Renal cortex interstitium (tissue), 15 donors: Measurements from ENCODE around the gene CCDC24. TPM values are rescaled to one million over a fixed set of nuclear protein-coding genes. Genes with fewer than 3 reads are reported as not detected.

Source experiments
- DNase-seq, 11 donors: peaks; one replicate each; pipeline ENCODE4 v3.0.0-alpha.2; 2013; ENCODE audit warnings: low read depth in 9 of 11, low spot score in 4 of 11; ENCODE audit errors: extremely low read depth in 1 of 11
- long read RNA-seq, 16 experiments: transcript quantifications; one replicate each; lab custom pipeline, GENCODE V29; 2026
- polyA plus RNA-seq, 3 donors: library from polyadenylated mRNA; unstranded; fragments of 120-200 nt; gene quantifications; one replicate each; pipeline ENCODE4 v1.2.1, GENCODE V29; 2013; ENCODE audit not compliant: insufficient read length in 3 of 3

CCDC24 gene
- 10 to 100 TPM; 14.6 to 27.6 (median 19.3) TPM for polyA plus RNA-seq
- long read RNA-seq, donor 1, result 0 reads
- long read RNA-seq, donor 2, result 0 reads
- long read RNA-seq, donor 3, partial matches to known transcripts, result 0 of 1 reads
- long read RNA-seq, donor 3, other reads (novel, unspliced or antisense), result 0 of 1 reads
- long read RNA-seq, donor 4, result 0 reads
- long read RNA-seq, donor 5, result 0 reads
- long read RNA-seq, donor 6, partial matches to known transcripts, result 0 of 2 reads
- long read RNA-seq, donor 6, other reads (novel, unspliced or antisense), result 0 of 2 reads
- long read RNA-seq, donor 7, result 0 reads
- long read RNA-seq, donor 8, partial matches to known transcripts, result 21 of 21 reads
- long read RNA-seq, donor 8, other reads (novel, unspliced or antisense), result 0 of 21 reads
- long read RNA-seq, donor 9, result 0 reads
- long read RNA-seq, donor 10, partial matches to known transcripts, result 0 of 3 reads
- long read RNA-seq, donor 10, other reads (novel, unspliced or antisense), result 0 of 3 reads
- long read RNA-seq, donor 11, result 0 reads
- long read RNA-seq, donor 12, result 0 reads
- long read RNA-seq, donor 13, partial matches to known transcripts, result 0 of 1 reads
- long read RNA-seq, donor 13, other reads (novel, unspliced or antisense), result 0 of 1 reads
- long read RNA-seq, donor 14, result 0 reads
- long read RNA-seq, donor 15, result 0 reads
- long read RNA-seq, donor 16, partial matches to known transcripts, result 0 of 1 reads
- long read RNA-seq, donor 16, other reads (novel, unspliced or antisense), result 0 of 1 reads

DNA sequence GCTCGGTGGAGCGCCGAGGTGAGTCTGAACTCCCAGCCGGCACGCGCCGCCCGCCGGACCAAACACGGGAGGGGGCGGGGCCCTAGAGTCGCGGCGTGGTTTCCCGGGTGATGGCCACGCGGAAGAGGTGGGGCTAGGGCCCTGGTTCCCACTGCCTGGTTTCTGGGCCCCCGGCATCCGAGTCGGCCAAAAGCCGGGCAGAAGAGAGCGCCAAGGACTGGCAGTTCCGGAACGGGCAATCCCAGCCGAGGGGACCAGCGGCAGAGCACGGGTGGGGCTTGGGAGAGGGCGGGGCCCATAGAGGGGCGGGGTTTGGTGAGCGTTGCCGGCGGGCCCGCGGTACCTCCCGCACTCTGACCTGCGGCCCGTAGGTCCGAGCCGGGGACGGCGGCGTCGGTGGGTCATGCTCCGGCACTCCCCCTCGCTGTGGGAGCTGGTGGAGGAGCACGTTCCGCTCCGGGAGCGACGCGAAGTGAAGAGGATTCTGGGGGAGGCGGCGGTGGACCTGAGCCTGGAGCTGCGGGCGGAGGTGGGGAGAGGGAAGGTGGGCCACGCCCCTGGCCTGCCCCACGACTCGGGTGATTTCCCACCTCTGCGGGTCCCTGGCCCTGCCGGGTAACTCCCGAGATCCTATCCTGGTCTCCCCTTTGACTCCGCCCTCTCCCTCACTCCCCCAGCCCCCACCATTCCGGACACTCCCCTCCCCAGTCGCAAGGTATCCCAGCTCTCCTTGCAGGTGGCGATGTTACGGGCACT, at the start of gene CCDC24:
Gene CCDC24, plus strand, starts transcription at position 124 of the 756 bp plus-strand sequence. Its CDS starts 280 bp downstream, at position 404.
- DNase-seq, result peak in 5 of 11 donors; percentile 53 to 79 (median 57)

DNA sequence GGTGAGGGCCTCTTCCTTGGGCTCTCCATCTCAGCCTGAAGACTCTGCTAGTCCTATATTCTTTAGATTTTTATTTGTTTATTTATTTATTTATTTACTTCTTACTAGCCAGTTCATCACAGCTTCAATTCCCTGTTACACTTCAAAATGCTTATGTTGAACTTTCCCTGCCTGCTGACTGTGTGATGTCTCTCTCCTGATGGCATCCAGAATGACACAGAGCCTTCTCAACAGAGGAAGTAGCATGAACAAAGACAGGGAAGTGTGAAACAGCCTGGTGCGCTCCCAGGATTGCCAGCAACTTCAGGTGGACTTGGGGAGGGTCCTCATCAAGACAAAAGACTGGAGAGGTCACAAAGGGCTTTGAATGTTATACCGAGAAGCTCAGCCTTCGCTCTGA, 49.0 kb upstream of the CCDC24 start:
- no peak for DNase-seq

DNA sequence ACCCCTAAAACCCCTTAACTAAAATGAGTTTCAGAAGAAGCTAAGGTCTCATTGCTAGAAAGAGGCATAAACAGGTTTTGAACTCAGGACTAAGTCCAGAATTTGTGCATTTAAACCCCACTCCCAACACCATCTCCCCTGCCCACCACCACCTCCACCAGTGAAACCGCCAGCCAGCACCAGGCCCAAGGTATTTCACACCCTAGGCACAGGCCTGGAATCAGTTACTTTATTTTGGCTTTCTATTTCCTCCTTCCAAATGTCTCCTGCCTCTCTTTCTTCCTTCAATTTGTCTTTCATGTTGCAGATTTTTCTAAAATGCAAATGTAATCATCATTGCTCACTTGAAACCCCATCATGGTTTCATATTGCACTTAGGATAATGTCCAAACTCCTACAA, 46.5 kb upstream of the CCDC24 start:
- DNase-seq, result no peak

DNA sequence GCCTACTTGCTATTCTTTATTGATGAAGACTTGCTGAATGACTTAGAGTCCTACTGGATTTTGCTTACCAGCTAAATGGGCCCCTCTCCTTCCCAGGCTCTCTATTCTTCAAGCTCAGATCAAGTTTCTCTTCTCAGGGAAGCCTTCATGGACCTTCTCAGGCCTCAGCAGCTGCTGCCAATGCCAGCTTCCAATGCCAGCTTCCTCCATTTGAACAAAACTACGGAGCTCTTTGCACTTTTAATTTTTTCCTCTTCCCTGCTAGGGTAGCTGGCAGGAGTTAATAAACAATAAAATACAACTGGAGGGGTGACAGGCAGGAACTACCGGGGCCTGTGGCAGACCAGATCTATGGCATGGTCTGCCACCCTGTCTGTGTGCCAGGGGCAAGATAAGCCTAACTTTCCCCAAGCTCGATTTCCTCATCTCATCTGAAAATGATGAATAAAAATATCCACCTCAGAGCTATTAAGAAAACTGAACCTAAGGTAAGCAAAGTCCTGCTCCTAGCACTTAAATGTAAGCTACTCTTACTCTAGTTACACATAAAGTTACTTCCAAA, 45.6 kb upstream of the CCDC24 start:
- DNase-seq, result no peak

DNA sequence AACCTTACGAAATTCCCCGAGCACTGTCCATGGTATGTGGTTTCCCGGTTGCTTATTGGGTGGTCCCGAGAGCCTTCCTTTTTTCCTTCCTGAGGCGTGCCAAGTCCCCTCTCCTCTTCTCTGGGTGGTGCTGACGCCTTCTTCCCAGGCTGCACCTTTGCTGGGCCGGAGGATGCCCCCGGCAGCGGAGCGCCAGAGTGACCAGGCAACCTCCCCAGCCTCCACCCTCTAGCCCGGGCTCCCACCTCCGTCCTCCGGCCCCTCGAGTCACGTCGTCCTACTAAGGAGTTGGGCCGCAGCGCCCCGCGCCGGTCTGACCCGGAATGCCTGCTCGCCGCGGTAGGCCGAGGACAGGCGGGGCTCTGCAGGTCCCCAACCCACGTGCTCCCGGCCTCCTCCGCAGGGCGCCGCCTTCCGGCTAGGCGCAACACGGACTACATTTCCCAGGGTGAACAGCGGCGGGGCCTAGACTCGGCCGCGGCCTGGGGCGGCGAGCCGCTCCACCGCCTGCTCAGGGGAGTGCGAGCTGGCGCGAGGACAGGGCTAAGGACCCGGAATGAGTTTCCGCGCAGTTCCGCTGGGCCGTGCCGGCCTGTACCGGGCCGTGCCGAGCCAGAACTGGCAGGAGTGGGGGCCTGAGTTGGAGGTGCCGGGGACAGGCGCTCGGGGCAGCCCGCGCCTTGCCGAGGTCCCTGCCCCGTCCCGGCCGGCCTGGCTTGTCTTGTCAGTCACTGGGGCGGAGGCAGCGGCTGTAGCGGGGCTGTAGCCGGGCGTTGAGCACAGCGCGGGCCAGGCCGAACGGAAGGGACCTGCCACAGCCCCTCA, 45.0 kb upstream of the CCDC24 start, which contains the start of gene IPO13:
Gene IPO13, plus strand, starts transcription at position 715 of the 825 bp plus-strand sequence. CDS start 651 bp downstream, outside the sequence.
- DNase-seq, result peak; percentile 87 to 94 (median 93)

DNA sequence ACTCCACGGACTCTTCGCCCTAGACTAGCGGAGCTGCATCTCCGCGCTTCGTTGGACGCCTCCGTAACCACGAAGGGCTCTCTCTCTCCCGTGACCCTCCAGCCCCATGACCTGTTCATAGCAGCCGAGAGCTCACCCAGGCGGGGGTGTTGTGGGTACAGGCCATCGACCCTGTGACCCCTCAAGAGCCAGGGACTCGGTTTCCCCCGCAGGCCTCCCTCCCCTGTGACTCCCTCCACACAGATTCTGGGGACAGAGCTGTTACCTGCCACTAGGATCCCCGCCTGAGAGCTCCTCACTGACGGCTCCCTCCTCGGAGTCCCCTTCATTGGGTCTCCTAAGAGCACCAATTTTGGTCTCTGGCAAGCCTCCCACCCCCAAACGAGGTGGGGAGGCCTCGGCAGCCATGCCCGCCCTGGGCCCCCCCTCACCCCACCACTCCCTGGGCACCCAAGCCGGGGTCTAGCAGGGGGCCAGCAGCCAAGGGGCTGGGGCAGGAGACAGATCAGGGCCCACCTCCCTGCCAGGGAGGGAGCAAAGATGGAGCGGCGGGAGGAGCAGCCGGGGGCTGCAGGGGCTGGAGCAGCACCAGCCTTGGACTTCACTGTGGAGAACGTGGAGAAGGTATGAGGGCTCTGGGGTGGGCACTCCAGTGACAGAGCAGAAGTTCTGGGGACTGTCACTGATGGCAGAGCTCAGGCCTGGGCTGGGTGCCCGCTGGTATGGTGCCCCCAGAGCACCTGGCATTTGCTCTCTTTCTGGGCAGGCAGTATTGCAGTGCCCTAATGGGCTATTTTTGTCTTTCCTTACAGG, 44.1 kb upstream of the CCDC24 start:
- DNase-seq, result no peak

DNA sequence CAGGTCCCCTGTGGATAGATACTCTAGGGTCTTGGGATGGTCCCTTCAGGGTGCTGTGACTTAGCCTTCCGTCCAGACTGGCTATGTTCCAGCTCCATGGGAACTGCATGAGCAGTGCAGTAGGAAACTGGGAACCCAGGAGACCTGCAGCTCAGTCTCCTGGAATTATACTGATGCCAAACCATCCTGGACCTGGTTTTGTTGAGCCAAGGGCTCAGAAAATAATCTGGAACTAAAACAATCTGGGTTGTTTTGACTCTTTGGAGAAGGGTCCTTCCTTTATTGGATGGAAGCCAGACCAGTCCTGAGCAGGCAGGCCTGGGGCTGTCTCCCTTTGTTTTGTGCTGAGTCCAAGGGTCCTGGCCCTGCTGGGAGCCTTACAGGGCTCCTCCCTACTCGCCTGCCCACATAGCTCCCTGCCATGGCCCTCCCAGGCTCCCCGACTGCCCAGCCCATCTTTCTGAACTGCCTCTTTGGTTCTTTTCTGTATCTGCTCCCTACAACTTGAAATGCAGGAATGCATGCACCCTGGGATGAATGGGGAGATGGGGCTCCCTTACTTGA, 43.4 kb upstream of the CCDC24 start:
- DNase-seq, result no peak

DNA sequence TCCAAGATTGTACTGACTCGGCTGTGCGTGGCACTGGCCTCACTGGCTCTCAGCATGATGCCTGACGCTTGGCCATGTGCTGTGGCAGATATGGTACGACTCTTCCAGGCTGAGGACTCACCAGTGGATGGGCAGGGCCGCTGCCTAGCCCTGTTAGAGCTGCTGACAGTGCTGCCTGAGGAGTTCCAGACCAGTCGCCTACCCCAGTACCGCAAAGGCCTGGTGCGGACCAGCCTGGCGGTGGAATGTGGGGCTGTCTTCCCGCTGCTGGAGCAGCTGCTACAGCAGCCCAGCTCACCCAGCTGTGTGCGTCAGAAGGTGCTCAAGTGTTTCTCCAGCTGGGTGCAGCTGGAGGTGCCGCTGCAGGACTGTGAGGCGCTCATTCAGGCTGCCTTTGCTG, 41.7 kb upstream of the CCDC24 start:
- DNase-seq, result no peak

DNA sequence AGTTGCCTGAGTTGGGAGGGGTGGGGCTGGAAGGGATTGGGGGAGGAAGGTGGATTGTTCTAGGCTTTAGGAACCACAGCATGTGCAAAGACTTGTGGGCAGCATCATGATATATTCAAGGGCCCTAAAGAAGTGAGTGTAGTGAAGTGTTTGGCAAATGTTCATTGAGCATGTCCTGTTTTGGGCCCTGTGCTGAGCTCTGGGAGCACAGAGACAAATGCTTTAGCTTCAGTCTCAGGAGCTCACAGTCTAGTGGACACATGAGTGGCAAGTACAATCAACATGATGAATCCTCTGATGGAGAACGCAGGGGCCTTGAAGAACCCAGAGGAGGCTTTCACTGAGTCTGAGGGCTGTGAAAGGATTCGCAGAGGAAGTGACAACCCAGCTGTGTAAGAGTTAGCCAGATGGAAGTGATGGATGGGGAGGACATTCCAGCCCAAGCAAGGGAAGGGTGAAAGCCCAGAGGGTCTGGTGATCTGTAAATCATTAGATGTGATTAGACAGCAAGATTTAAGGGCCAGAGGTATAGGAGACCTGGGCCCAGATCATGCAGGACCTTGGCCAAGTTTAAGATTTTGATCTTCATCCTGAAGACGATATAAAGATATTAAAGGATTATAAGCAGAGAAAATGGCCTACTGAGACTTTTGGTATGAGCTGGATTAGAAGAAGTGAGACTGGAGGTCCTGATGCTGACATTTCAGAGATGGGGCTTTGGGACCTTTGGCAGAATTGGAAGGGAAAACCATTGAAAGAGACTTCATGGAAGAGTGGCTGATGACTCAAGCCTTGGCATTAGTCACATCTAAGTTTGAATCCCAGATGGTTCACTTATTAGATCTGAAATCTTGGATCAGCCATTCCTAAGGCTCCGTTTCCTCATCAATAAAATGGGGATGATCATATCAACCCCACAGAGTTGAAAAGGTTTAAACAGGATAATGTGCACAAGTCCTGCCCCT, 40.1 kb upstream of the CCDC24 start:
- DNase-seq, result no peak

DNA sequence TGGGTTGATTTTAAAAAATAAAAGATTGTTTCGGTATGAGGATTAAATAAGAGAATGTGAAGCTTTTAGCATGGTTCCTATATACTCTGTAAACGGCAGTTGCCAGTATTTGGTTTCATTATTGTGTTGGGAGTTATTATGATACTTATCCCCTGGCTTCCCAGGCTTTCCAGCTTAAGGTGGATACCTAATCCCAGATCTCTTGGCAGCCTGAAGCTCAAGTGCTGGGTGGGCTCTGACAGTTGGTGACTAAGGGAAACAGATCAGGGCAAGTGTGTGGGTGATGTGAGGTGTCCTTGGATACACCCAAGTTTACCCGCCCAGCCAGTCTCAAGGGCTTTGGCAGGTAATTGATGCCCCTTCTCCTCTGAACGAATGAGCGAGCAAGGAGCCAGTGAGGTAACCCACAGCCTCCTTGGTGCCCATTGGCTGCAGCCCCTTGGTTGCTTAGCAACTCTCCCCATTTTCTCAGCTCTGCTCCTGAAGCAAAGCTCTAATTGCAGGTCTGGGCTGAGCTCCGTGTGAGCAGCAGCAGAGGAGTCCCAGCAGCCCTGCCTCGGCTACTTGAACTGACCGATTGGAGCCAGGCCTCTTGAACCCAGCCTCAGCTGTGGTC, 38.6 kb upstream of the CCDC24 start:
- no peak for DNase-seq

DNA sequence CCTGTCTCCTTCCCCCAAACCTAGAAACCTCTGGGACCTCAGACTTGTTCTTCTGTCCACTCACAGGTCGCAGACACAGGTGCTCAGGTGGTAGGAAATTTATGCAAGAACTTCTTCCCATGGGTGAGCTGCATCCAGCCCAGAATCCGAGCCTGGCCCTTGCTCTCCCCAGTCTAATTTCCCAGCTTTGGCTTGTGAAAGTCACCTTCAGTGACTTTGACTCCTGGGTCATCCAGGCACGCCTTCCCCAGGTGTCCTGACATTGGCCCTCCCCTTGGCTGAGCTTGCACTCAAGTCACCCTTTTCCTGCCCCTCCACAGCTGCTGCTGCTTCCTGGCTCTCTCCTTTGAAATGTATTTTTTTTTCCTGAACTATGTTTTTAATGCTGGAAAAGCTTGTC, 38.0 kb upstream of the CCDC24 start:
- no peak for DNase-seq

DNA sequence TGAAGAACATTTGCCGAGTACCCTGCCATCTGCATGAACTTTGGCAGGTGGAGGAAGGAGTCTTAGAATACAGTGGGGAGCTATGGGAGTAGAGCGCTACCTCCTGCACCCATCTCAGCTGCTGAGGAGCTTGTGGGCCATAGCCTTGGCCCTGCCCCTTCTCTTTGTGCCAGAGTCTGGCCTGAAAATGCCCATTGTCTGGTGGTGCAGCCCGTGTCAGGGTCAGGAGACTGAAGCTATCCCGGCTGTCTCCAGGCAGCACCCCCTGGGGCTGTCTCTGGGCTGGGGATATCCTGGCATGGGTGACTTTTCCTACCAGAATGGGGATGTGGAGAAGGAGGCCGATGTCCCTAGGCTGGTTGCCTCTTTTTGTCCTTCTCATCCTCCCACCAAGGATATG, 37.4 kb upstream of the CCDC24 start:
- no peak for DNase-seq

DNA sequence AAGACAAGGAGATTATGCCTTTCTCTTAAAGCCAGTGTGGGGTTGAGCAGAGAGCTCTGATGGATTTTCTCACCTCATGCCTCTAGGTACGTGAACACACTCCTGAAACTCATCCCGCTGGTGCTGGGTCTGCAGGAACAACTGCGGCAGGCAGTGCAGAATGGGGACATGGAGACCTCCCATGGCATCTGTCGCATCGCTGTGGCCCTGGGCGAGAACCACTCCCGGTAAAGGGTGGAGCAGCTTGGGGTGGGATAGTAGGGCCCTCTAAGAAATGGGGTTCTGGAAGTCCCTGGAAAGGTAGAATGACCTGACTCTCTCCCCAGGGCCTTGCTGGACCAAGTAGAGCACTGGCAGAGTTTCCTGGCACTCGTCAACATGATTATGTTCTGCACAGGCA, 35.2 kb upstream of the CCDC24 start:
- DNase-seq, result no peak

DNA sequence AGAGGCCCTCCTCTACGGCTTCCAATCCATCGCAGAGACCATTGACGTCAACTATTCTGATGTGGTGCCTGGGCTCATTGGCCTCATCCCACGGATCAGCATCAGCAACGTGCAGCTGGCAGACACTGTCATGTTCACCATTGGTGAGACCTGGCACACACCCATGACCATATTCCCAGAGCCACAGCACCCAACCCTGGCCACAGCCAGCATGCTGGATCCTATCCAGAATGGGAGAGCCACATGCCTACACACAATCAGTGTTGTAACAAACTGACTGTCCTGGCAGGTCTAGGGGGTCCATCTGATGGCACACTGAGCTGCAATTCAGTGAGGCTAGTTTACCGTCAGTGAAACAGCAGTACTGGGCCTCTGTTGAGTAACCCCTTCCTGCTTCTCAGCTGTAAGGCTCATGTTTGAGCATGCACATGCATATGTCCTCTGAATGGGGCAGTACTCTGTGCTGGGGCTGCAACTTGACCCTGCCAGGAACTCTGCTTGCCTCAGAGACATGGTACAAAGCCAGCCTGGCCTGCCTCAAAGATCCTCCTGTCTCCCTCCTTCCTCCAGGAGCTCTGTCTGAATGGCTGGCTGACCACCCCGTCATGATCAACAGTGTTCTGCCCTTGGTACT, 33.9 kb upstream of the CCDC24 start:
- DNase-seq, result no peak
